ENCODE data around the gene C2CD2L.
A peak's percentile ranks its signal among the peaks of the same experiment; 100 is the strongest.
"Not testable (repeated sequence)": the region's sequence is repeated elsewhere in the genome, so short reads cannot be mapped to it uniquely, and the experiment has no call there.

C2CD2L gene

DNA sequence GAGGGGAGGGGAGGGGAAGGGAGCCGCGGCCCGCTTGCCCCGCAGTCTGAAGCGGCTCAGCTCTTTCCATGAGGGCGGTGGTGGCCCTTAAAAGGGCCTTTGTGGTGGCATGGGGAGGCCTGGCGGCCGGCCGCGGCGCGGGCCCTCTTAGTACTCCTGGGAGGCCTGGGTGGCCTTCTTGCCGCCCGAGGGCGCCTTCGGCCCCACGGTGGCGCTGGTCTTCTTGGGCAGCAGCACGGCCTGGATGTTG, 12.4 kb upstream of the C2CD2L start:
- peak; percentile 88 for DNase-seq (ENCODE audit: low read depth)
- peak overlapping the region; percentile 75 for H3K4me3 ChIP-seq (ENCODE audit: low read length)
- TF ChIP-seq, protein P1, sequence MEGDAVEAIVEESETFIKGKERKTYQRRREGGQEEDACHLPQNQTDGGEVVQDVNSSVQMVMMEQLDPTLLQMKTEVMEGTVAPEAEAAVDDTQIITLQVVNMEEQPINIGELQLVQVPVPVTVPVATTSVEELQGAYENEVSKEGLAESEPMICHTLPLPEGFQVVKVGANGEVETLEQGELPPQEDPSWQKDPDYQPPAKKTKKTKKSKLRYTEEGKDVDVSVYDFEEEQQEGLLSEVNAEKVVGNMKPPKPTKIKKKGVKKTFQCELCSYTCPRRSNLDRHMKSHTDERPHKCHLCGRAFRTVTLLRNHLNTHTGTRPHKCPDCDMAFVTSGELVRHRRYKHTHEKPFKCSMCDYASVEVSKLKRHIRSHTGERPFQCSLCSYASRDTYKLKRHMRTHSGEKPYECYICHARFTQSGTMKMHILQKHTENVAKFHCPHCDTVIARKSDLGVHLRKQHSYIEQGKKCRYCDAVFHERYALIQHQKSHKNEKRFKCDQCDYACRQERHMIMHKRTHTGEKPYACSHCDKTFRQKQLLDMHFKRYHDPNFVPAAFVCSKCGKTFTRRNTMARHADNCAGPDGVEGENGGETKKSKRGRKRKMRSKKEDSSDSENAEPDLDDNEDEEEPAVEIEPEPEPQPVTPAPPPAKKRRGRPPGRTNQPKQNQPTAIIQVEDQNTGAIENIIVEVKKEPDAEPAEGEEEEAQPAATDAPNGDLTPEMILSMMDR (conservative IDR thresholded peaks at IDR 0.05; ENCODE audit: low read length) = peak; percentile 65

DNA sequence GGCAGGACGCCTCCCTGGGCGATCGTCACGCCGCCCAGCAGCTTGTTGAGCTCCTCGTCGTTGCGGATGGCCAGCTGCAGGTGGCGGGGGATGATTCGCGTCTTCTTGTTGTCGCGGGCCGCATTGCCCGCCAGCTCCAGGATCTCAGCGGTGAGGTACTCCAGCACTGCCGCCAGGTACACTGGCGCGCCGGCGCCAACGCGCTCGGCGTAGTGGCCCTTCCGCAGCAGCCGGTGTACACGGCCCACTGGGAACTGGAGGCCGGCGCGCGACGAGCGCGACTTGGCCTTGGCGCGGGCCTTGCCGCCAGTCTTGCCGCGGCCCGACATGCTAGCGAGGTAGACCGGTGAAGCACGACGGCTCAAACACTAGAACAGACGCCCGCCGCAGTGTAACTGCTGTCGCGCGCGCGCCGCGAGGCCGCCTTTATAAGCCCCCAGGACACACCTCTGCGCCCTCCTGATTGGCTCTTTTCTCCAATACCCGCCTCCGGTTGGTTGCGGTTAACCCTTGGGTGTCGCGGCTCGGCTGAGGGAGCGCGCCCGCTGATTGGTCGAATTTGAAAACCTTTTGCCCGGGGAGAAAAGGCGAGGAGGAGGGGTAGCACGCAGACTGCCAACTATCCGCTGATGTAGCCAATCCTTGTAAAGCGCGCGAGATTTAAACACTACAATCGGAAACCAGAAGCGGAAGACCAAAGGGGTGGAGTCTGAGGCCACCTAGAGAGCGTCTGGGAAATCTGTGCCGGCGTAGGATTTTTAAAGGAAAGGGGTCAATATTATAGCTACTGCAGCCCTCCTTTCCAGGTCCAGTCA, 11.9 kb upstream of the C2CD2L start:
- DNase-seq (ENCODE audit: low read depth) = peak; percentile 100
- peak overlapping the region; percentile 75 for H3K4me3 ChIP-seq (ENCODE audit: low read length)
- TF ChIP-seq, protein P1 (conservative IDR thresholded peaks at IDR 0.05; ENCODE audit: low read length) = no peak

DNA sequence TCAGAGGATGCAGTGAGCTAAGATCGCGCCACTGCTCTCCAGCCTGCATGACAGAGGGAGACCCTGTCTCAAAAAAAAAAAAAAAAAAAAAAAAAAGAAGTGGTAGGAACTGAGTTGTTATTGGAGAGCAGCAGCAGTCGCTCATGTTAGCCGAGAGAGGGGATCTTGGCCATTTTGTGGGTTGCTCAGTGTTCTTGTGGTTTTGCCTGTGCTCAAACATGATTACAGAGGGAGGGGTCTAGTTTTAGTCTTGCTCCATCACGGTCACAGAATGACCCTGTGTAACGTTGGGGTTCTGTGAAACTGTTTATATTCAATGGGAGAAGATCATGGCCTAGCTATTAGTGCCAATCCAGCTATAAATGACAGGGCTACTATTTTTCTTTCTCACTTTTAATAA, 7.4 kb upstream of the C2CD2L start:
- DNase-seq (ENCODE audit: low read depth) = no peak
- H3K4me3 ChIP-seq (ENCODE audit: low read length) = no peak overlapping the region; the same call in 1 of the 2 replicates
- TF ChIP-seq, protein P1 (conservative IDR thresholded peaks at IDR 0.05; ENCODE audit: low read length) = no peak

DNA sequence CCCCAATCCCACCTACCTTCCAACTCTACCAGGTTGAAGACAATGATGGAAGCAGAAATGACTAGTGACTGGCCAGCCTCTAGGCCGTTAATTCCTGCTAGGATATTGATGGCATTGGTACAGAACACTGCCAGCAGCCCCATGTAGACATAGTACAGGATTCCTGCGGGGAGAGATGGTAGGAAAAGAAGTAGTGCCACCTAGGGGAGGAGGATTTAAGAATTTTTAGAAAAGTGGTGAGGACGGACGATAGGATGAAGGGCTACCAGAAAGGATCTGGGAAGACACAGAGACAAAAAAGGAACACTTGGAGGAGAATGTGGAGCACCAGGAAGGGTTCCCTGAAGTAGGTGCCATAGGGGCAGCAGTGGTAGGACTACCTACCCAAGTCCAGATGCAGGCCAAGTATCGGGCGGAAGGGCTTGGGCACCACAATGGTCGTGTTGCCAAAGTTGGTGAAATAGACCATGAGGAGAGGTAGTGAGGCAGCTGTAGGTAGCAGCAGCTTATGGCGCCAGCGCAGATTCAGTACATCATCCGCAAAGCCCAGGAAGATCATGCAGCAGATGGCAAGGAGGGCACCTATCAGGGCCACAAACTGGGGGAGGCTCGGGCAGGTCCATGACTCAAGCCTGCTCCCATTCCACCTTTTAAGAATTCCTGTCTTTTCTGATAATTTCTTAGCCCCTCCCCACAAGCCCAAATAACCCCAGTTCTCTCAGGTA, 6.7 kb upstream of the C2CD2L start:
- DNase-seq (ENCODE audit: low read depth) = peak; percentile 65
- TF ChIP-seq, protein P1 (conservative IDR thresholded peaks at IDR 0.05; ENCODE audit: low read length) = peak; percentile 63
- peak overlapping the region; percentile 87 for H3K4me3 ChIP-seq (ENCODE audit: low read length)

DNA sequence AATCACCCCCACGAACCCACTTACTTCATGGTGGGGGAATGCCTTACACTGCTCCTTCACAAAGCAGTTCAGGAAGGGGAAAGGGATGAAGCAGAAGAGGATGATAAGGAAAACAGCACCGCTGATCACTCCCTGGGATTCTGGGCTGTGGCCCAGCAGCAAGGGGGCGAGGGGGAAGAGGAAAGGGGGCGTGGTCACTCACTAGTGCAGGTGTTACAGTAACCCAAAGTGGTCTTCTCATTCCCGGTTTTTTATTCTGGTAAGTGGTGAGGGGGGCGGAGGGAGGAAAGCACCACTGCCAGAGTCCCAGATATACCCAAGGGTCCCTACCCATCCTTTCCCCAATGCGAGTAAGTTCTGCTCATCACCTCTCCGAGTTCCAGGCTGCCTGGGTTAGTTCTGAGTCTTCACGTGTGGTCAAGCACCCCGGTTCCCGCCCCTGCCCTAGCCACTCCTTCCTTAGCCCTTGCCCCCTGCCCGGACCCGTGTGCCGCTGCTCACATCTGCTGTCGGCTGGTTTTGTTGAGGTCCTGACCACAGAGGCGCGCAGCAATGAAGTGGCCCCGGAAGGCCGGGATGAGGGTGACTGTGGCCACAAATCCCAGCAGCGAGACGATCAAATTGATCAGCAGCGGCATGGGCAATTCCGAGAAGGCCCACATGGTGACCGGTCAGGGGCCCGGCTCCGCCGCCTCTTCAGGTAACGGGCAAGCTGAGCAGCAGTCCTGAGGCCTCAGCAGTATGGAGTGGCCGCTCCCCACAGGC, 6.0 kb upstream of the C2CD2L start:
- TF ChIP-seq, protein P1 (conservative IDR thresholded peaks at IDR 0.05; ENCODE audit: low read length) = peak; percentile 17; the same call in 1 of the 2 replicates
- no peak for DNase-seq (ENCODE audit: low read depth)
- H3K4me3 ChIP-seq (ENCODE audit: low read length) = peak overlapping the region; percentile 87

DNA sequence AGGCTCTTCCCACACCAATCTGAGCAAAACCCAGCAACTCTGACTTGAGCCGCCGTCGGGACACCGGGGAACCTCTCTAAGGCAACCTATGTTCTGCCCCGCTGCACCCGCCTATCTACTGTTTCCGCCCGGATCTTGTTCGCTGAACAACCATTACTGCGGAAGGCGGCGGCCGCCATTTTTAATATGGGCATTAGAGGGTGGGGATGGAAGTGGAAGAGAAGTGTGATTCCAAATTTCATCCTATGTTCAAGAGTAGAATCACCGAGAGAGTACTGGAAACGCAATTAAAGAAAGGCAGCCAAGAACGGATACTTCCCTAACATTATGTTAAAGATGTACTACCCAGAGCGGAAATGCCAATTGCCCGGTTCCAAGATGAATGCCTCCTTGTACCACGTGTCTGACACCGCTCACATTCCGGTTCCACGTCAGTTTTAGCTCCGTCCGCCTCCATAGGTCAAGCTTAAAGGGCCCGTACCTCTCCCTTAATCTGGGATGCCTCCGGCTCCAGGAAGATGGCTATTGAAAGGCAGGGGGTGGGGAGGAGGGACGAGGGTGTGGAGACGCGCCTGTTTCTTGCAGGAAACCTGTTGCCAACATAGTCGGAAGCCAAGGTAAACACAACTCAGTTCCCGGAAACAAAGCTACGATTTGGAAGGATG, 5.3 kb upstream of the C2CD2L start, which contains the start of gene DPAGT1:
Gene DPAGT1, minus strand, starts transcription at position 95 of the 665 bp plus-strand sequence. CDS start 198 bp downstream, outside the sequence.
- peak; percentile 96 for DNase-seq (ENCODE audit: low read depth)
- TF ChIP-seq, protein P1 (conservative IDR thresholded peaks at IDR 0.05; ENCODE audit: low read length) = no peak
- H3K4me3 ChIP-seq (ENCODE audit: low read length) = peak within 1 kb of the TSS; percentile 87

DNA sequence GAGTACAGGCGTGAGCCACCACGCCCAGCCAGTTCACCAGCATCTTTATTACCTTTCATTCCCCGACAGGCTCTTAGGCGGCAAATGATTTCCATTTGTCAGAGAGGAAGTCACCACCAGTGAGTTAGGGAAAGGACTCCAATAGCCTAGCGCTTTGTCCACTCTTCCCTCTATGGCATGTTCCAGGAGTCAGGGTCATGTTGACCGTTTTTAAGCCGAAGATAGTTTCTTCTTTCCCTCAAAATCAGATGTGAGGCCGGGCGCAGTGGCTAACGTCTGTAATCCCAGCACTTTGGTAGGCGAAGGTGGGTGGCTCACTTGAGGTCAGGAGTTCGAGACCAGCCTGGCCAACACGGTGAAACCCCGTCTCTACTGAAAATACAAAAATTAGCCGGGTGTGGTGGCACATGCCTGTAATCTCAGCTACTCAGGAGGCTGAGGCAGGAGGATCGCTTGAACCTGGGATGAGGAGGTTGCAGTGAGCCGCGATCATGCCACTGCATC, 3.9 kb upstream of the C2CD2L start:
- peak overlapping the region; percentile 87 for H3K4me3 ChIP-seq (ENCODE audit: low read length)
- not testable (repeated sequence) for DNase-seq (ENCODE audit: low read depth)

All from AG10803 (cell line).